ENCODE results near the gene SHD. TPM values are rescaled to one million over a fixed set of nuclear protein-coding genes. Genes with fewer than 3 reads are reported as not detected.

The SHD gene
- total and polyA plus RNA-seq, 2 of the 8 experiments (the other 6 are each of a cell fraction or from before 2014, with no cell fraction given) = 5.8 to 10.7 TPM

DNA sequence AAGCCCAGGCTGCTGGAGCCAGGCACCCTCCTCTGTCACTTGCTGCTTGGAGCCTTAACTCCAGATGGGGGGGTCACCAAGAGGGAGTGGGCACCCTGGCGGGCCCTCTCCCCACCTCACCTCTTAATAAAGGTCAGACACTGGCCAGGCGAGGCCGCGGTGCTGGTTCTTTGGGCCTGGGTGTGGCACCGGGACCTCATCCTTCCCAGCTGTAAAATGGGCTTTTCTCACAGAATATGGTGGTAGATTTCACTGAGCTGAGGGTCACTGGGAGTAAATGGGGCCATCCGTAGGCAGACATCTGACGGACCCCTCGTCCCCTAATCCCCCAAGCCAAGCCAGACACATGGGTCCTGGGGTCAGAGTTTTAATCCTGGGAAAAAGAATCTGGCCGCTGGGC lies 44.6 kb downstream of the SHD start (continued):
- TF ChIP-seq MAX (IDR thresholded peaks at IDR 0.05) = no peak
- no peak for TF ChIP-seq NRF1 (IDR thresholded peaks at IDR 0.05; ENCODE audit: low read depth, low read length)
